Loucy (cell line): ENCODE data around the gene PAPPA2.

ENCODE experiments used
- H2AFZ ChIP-seq: fragments of 200-600 bp; sonication (generic); 2 replicates; pipeline ENCODE4 v1.6.0; 2016; ENCODE audit warnings: antibody characterized with exemption, mild to moderate bottlenecking, low read length, moderate library complexity
- H3F3A ChIP-seq: fragments of 200-600 bp; 2 replicates; pipeline ENCODE4 v1.6.0; 2016; ENCODE audit warnings: antibody characterized with exemption, low read depth, mild to moderate bottlenecking
- H3K27me3 ChIP-seq: fragments of 200-600 bp; sonication (generic); 2 replicates; pipeline ENCODE4 v1.6.1; 2014; ENCODE audit warnings: low read length, mild to moderate bottlenecking; ENCODE audit not compliant: insufficient read depth, poor library complexity, severe bottlenecking
- H3K36me3 ChIP-seq: fragments of 200-600 bp; sonication (generic); 2 replicates; pipeline ENCODE4 v1.6.1; 2016; ENCODE audit warnings: low read length; ENCODE audit not compliant: insufficient read depth
- H3K4me1 ChIP-seq: fragments of 200-600 bp; sonication (generic); 2 replicates; pipeline ENCODE4 v1.5.1; 2014; ENCODE audit warnings: low read length, mild to moderate bottlenecking; ENCODE audit not compliant: insufficient read depth, poor library complexity, severe bottlenecking
- H3K4me2 ChIP-seq: fragments of 200-600 bp; sonication (generic); 2 replicates; pipeline ENCODE4 v1.6.0; 2014; ENCODE audit warnings: antibody characterized with exemption, low read length, low read depth, mild to moderate bottlenecking; ENCODE audit not compliant: poor library complexity, severe bottlenecking
- H3K4me3 ChIP-seq: fragments of 200-600 bp; sonication (generic); 2 replicates; pipeline ENCODE4 v1.5.1; 2014; ENCODE audit warnings: low read length, mild to moderate bottlenecking, mixed read lengths; ENCODE audit not compliant: poor library complexity, severe bottlenecking
- H3K79me2 ChIP-seq: fragments of 200-600 bp; sonication (generic); 2 replicates; pipeline ENCODE4 v1.6.1; 2014; ENCODE audit warnings: low read length; ENCODE audit not compliant: insufficient read depth
- H3K9ac ChIP-seq: fragments of 200-600 bp; sonication (generic); 2 replicates; pipeline ENCODE4 v1.6.0; 2014; ENCODE audit warnings: mild to moderate bottlenecking, low read depth, low read length, moderate library complexity; ENCODE audit not compliant: poor library complexity, severe bottlenecking
- H3K9me2 ChIP-seq: fragments of 200-600 bp; sonication (generic); replicated peaks from 2 replicates; pipeline ENCODE4 v1.6.1; 2016; ENCODE audit warnings: low read depth, low read length, mixed read lengths
- H3K9me3 ChIP-seq: fragments of 200-600 bp; sonication (generic); 2 replicates; pipeline ENCODE4 v1.6.1; 2014; ENCODE audit warnings: mild to moderate bottlenecking, antibody characterized with exemption, low read length, low read depth; ENCODE audit not compliant: insufficient read depth
- H4K20me1 ChIP-seq: fragments of 200-600 bp; sonication (generic); 2 replicates; pipeline ENCODE4 v1.6.0; 2014; ENCODE audit warnings: antibody characterized with exemption, low read length, mild to moderate bottlenecking; ENCODE audit not compliant: insufficient read depth, poor library complexity, severe bottlenecking
- EZH2phosphoT487 ChIP-seq: fragments of 200-600 bp; IDR thresholded peaks from 2 replicates; pipeline ENCODE4 v1.6.1; 2018; ENCODE audit warnings: antibody characterized with exemption, mild to moderate bottlenecking, moderate library complexity, borderline replicate concordance
- TF ChIP-seq, protein P1 (sequence below): fragments of 200-600 bp; sonication (generic); conservative IDR thresholded peaks from 2 replicates; pipeline ENCODE4 v1.5.1; 2014; ENCODE audit warnings: mild to moderate bottlenecking, antibody characterized with exemption, low read length

Gene PAPPA2

DNA sequence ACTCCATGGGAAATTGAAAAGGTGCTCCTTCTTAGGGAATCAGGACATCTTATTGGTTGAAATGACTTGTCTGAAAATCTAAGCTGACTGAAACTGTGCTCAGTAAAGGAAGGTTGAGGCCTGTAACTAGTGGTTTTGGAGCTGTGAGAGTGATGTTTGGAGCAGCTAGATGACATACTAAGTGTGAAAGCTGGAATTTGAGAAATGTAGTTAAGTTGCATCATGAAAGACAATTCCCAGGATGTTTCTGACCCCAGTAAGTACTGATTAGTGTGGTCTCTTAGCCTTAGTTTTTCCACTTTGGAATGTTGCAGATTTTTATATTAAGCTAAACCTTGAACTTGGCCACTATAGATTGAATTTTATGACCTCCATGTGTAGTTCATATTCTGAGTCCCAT is 154.9 kb downstream of the PAPPA2 start:
- Histone ChIP-seq H3K9me3 (no peaks in the 10 kb centered on the region), H3K4me2 (no peak overlapping the region), H3K79me2 (no peaks in the 10 kb centered on the region), H3K36me3 (no peaks in the 10 kb centered on the region), H2AFZ (no peak overlapping the region), H3K9me2 (0 out of 2 replicates have a peak, but pooled peaks cover 6% of the 10 kb centered on the region), H3K4me3 (no peak overlapping the region), H3F3A (no peaks in the 10 kb centered on the region), H3K9ac (no peak overlapping the region), H3K4me1 (no peaks in the 10 kb centered on the region), H3K27me3 (no peaks in the 10 kb centered on the region), H4K20me1 (no peaks in the 10 kb centered on the region)
- TF ChIP-seq EZH2phosphoT487, result no peak
- TF ChIP-seq, protein P1, sequence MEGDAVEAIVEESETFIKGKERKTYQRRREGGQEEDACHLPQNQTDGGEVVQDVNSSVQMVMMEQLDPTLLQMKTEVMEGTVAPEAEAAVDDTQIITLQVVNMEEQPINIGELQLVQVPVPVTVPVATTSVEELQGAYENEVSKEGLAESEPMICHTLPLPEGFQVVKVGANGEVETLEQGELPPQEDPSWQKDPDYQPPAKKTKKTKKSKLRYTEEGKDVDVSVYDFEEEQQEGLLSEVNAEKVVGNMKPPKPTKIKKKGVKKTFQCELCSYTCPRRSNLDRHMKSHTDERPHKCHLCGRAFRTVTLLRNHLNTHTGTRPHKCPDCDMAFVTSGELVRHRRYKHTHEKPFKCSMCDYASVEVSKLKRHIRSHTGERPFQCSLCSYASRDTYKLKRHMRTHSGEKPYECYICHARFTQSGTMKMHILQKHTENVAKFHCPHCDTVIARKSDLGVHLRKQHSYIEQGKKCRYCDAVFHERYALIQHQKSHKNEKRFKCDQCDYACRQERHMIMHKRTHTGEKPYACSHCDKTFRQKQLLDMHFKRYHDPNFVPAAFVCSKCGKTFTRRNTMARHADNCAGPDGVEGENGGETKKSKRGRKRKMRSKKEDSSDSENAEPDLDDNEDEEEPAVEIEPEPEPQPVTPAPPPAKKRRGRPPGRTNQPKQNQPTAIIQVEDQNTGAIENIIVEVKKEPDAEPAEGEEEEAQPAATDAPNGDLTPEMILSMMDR, result no peak

DNA sequence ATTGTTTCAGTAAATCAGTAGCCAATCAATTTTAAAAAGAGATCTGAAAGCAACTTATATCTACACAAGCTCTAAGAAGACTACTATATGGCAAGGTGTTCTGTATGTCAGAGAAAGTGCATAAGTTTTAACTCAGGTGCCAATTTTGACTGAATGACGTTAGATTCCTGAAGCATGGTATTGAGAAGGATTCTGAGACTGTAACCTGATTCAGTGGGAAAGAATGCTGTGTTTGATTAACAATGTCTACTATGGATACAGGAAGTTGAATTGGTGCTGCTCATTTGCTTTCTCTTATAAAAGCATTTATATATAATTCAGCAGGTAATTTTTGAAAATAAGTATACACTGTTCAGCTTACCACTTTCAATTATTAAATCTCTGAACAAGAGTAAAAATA is 156.3 kb downstream of the PAPPA2 start:
- Histone ChIP-seq H3F3A (no peaks in the 10 kb centered on the region), H2AFZ (no peak overlapping the region), H3K9ac (no peak overlapping the region), H3K4me3 (no peak overlapping the region), H3K27me3 (no peaks in the 10 kb centered on the region), H4K20me1 (no peaks in the 10 kb centered on the region), H3K79me2 (no peaks in the 10 kb centered on the region), H3K9me3 (no peaks in the 10 kb centered on the region), H3K36me3 (no peaks in the 10 kb centered on the region), H3K4me1 (no peaks in the 10 kb centered on the region), H3K9me2 (0 out of 2 replicates have a peak, but pooled peaks cover 6% of the 10 kb centered on the region), H3K4me2 (no peak overlapping the region)
- no peak for TF ChIP-seq EZH2phosphoT487
- TF ChIP-seq, protein P1, result no peak

DNA sequence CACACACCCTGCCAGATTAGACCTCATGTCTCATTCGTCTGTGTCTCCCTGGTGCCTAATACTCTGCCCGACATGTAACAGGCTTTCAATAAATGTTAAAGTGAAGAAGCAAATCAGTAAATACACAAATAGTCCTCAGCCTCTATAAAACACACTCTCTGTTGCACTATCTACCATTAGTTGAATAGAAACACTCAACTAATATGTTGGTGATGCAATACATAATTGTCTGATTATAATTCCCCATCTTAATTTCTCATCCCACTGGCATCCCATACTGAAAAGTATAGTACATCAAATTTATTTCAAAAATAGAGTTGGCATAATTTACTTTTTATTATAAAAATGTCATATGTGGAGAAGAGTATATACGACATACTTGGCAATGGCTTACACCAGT is 162.4 kb downstream of the PAPPA2 start:
- Histone ChIP-seq H2AFZ (no peak overlapping the region), H3K36me3 (no peaks in the 10 kb centered on the region), H3K27me3 (no peaks in the 10 kb centered on the region), H3K9me3 (no peaks in the 10 kb centered on the region), H3K4me3 (no peak overlapping the region), H3K9ac (no peak overlapping the region), H3F3A (no peaks in the 10 kb centered on the region), H4K20me1 (no peaks in the 10 kb centered on the region), H3K79me2 (no peaks in the 10 kb centered on the region), H3K4me1 (no peaks in the 10 kb centered on the region), H3K9me2 (no peaks in the 10 kb centered on the region), H3K4me2 (no peak overlapping the region)
- no peak for TF ChIP-seq EZH2phosphoT487

DNA sequence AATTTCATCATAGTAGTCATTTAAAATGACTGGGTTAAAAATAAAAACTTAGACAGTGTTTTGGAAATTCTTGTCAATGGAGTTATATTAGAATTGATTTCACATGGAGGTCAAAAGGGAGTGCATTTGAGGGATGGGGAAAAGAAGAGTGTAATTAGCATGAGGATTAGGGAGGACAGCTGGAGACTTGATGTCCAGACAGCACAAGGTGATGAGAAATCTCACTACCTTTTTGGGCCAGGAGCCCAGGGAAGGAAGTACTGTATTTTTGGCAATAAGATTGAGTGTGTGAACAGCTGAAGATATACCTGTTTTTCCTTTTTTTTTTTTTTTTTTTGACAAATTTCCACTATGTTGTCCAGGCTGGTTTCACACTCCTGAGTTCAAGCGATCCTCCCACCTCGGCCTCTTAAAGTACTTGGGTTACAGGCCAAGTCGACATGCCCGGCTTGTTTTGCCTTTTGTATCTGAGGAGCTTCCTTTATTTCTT is 163.6 kb downstream of the PAPPA2 start:
- Histone ChIP-seq H3K4me1 (no peaks in the 10 kb centered on the region), H3K9me3 (no peaks in the 10 kb centered on the region), H3K9ac (no peak overlapping the region), H3F3A (no peaks in the 10 kb centered on the region), H3K36me3 (no peaks in the 10 kb centered on the region), H3K4me2 (no peak overlapping the region), H4K20me1 (no peaks in the 10 kb centered on the region), H3K27me3 (no peaks in the 10 kb centered on the region), H3K79me2 (no peaks in the 10 kb centered on the region), H3K9me2 (no peaks in the 10 kb centered on the region), H2AFZ (no peak overlapping the region), H3K4me3 (no peak overlapping the region)
- TF ChIP-seq, protein P1, result no peak
- no peak for TF ChIP-seq EZH2phosphoT487
